ENCODE measurements around the gene TAF1. TPM values are rescaled to one million over a fixed set of nuclear protein-coding genes. Genes with fewer than 3 reads are reported as not detected.
A peak's percentile ranks its signal among the peaks of the same experiment; 100 is the strongest.

TAF1 gene
- total RNA-seq, 1 donor from 2014 or later, result 59.0 TPM

GRCh38 chrX:71454222-71454621 is 88.1 kb downstream of the TAF1 start:
- Histone ChIP-seq H3K4me3 (ENCODE audit: low read length in 3 of 3) (no peak overlapping the region), H3K4me1 (ENCODE audit: control insufficient read depth in 3 of 3, insufficient read depth in 3 of 3, low read length in 3 of 3) (no peaks in the 10 kb centered on the region), H3K27ac (ENCODE audit: low read depth, low read length) (no peak overlapping the region), H3K36me3 (ENCODE audit: control insufficient read depth in 3 of 3, insufficient read depth in 3 of 3, low read length in 3 of 3) (peaks cover 25 to 34% (median 31%) of the 10 kb centered on the region in 3 donors), H3K9me3 (ENCODE audit: control insufficient read depth in 3 of 3, low read length in 3 of 3) (no peaks in the 10 kb centered on the region), H3K9ac (ENCODE audit: low read depth in 1 of 3, low read length in 3 of 3) (no peak overlapping the region), H3K27me3 (ENCODE audit: control insufficient read depth in 3 of 3, insufficient read depth in 3 of 3, low read length in 3 of 3) (no peaks in the 10 kb centered on the region)

- H3K27me3 ChIP-seq (ENCODE audit: control insufficient read depth in 3 of 3, insufficient read depth in 3 of 3, low read length in 3 of 3), result no peaks in the 10 kb centered on the region
- H3K9ac ChIP-seq (ENCODE audit: low read depth in 1 of 3, low read length in 3 of 3), result no peak overlapping the region
- H3K36me3 ChIP-seq (ENCODE audit: control insufficient read depth in 3 of 3, insufficient read depth in 3 of 3, low read length in 3 of 3), result peaks cover 46 to 67% (median 63%) of the 10 kb centered on the region in 3 donors
- no peaks in the 10 kb centered on the region for H3K9me3 ChIP-seq (ENCODE audit: control insufficient read depth in 3 of 3, low read length in 3 of 3)
- no peak overlapping the region for H3K4me3 ChIP-seq (ENCODE audit: low read length in 3 of 3)
- no peak overlapping the region for H3K27ac ChIP-seq (ENCODE audit: low read depth, low read length)
- no peaks in the 10 kb centered on the region for H3K4me1 ChIP-seq (ENCODE audit: control insufficient read depth in 3 of 3, insufficient read depth in 3 of 3, low read length in 3 of 3)
Observed at GRCh38 chrX:71458866-71459265, 92.7 kb downstream of the TAF1 start.

GRCh38 chrX:71464968-71465367 is 98.8 kb downstream of the TAF1 start:
- Histone ChIP-seq H3K27ac (ENCODE audit: low read depth, low read length) (no peak overlapping the region), H3K4me1 (ENCODE audit: control insufficient read depth in 3 of 3, insufficient read depth in 3 of 3, low read length in 3 of 3) (no peaks in the 10 kb centered on the region), H3K9me3 (ENCODE audit: control insufficient read depth in 3 of 3, low read length in 3 of 3) (no peaks in the 10 kb centered on the region), H3K27me3 (ENCODE audit: control insufficient read depth in 3 of 3, insufficient read depth in 3 of 3, low read length in 3 of 3) (no peaks in the 10 kb centered on the region), H3K36me3 (ENCODE audit: control insufficient read depth in 3 of 3, insufficient read depth in 3 of 3, low read length in 3 of 3) (peaks cover 15 to 40% (median 28%) of the 10 kb centered on the region in 3 donors), H3K9ac (ENCODE audit: low read depth in 1 of 3, low read length in 3 of 3) (no peak overlapping the region), H3K4me3 (ENCODE audit: low read length in 3 of 3) (no peak overlapping the region)

GRCh38 chrX:71466979-71467523 is 100.9 kb downstream of the TAF1 start:
- Histone ChIP-seq H3K4me3 (ENCODE audit: low read length in 3 of 3) (no peak overlapping the region), H3K27me3 (ENCODE audit: control insufficient read depth in 3 of 3, insufficient read depth in 3 of 3, low read length in 3 of 3) (no peaks in the 10 kb centered on the region), H3K9me3 (ENCODE audit: control insufficient read depth in 3 of 3, low read length in 3 of 3) (no peaks in the 10 kb centered on the region), H3K4me1 (ENCODE audit: control insufficient read depth in 3 of 3, insufficient read depth in 3 of 3, low read length in 3 of 3) (no peaks in the 10 kb centered on the region), H3K9ac (ENCODE audit: low read depth in 1 of 3, low read length in 3 of 3) (no peak overlapping the region), H3K27ac (ENCODE audit: low read depth, low read length) (no peak overlapping the region), H3K36me3 (ENCODE audit: control insufficient read depth in 3 of 3, insufficient read depth in 3 of 3, low read length in 3 of 3) (peaks cover 6 to 21% (median 10%) of the 10 kb centered on the region in 3 donors)

GRCh38 chrX:71475785-71476540 is 109.8 kb downstream of the TAF1 start:
- no peak overlapping the region for H3K9ac ChIP-seq (ENCODE audit: low read depth in 1 of 3, low read length in 3 of 3)
- no peaks in the 10 kb centered on the region for H3K36me3 ChIP-seq (ENCODE audit: control insufficient read depth in 3 of 3, insufficient read depth in 3 of 3, low read length in 3 of 3)
- H3K4me1 ChIP-seq (ENCODE audit: control insufficient read depth in 3 of 3, insufficient read depth in 3 of 3, low read length in 3 of 3), result no peaks in the 10 kb centered on the region
- H3K27me3 ChIP-seq (ENCODE audit: control insufficient read depth in 3 of 3, insufficient read depth in 3 of 3, low read length in 3 of 3), result no peaks in the 10 kb centered on the region
- H3K27ac ChIP-seq (ENCODE audit: low read depth, low read length), result no peak overlapping the region
- peaks cover 0 to 3% (median 0%) of the 10 kb centered on the region in 3 donors for H3K9me3 ChIP-seq (ENCODE audit: control insufficient read depth in 3 of 3, low read length in 3 of 3)
- no peak overlapping the region for H3K4me3 ChIP-seq (ENCODE audit: low read length in 3 of 3)

GRCh38 chrX:71482228-71482958 is 116.2 kb downstream of the TAF1 start:
- no peaks in the 10 kb centered on the region for H3K36me3 ChIP-seq (ENCODE audit: control insufficient read depth in 3 of 3, insufficient read depth in 3 of 3, low read length in 3 of 3)
- no peak overlapping the region for H3K4me3 ChIP-seq (ENCODE audit: low read length in 3 of 3)
- no peak overlapping the region for H3K9ac ChIP-seq (ENCODE audit: low read depth in 1 of 3, low read length in 3 of 3)
- H3K27me3 ChIP-seq (ENCODE audit: control insufficient read depth in 3 of 3, insufficient read depth in 3 of 3, low read length in 3 of 3), result no peaks in the 10 kb centered on the region
- no peaks in the 10 kb centered on the region for H3K4me1 ChIP-seq (ENCODE audit: control insufficient read depth in 3 of 3, insufficient read depth in 3 of 3, low read length in 3 of 3)
- H3K9me3 ChIP-seq (ENCODE audit: control insufficient read depth in 3 of 3, low read length in 3 of 3), result no peaks in the 10 kb centered on the region
- no peak overlapping the region for H3K27ac ChIP-seq (ENCODE audit: low read depth, low read length)

GRCh38 chrX:71487814-71488213 is 121.7 kb downstream of the TAF1 start:
- Histone ChIP-seq H3K27me3 (ENCODE audit: control insufficient read depth in 3 of 3, insufficient read depth in 3 of 3, low read length in 3 of 3) (no peaks in the 10 kb centered on the region), H3K9me3 (ENCODE audit: control insufficient read depth in 3 of 3, low read length in 3 of 3) (no peaks in the 10 kb centered on the region), H3K9ac (ENCODE audit: low read depth in 1 of 3, low read length in 3 of 3) (no peak overlapping the region), H3K27ac (ENCODE audit: low read depth, low read length) (no peak overlapping the region), H3K4me3 (ENCODE audit: low read length in 3 of 3) (no peak overlapping the region), H3K36me3 (ENCODE audit: control insufficient read depth in 3 of 3, insufficient read depth in 3 of 3, low read length in 3 of 3) (no peaks in the 10 kb centered on the region), H3K4me1 (ENCODE audit: control insufficient read depth in 3 of 3, insufficient read depth in 3 of 3, low read length in 3 of 3) (no peaks in the 10 kb centered on the region)

- H3K36me3 ChIP-seq (ENCODE audit: control insufficient read depth in 3 of 3, insufficient read depth in 3 of 3, low read length in 3 of 3), result no peaks in the 10 kb centered on the region
- H3K27ac ChIP-seq (ENCODE audit: low read depth, low read length), result no peak overlapping the region
- no peaks in the 10 kb centered on the region for H3K9me3 ChIP-seq (ENCODE audit: control insufficient read depth in 3 of 3, low read length in 3 of 3)
- H3K9ac ChIP-seq (ENCODE audit: low read depth in 1 of 3, low read length in 3 of 3), result no peak overlapping the region
- no peaks in the 10 kb centered on the region for H3K27me3 ChIP-seq (ENCODE audit: control insufficient read depth in 3 of 3, insufficient read depth in 3 of 3, low read length in 3 of 3)
- H3K4me3 ChIP-seq (ENCODE audit: low read length in 3 of 3), result no peak overlapping the region
- no peaks in the 10 kb centered on the region for H3K4me1 ChIP-seq (ENCODE audit: control insufficient read depth in 3 of 3, insufficient read depth in 3 of 3, low read length in 3 of 3)
Observed at GRCh38 chrX:71489540-71489939, 123.4 kb downstream of the TAF1 start.

GRCh38 chrX:71492231-71493065 is 126.3 kb downstream of the TAF1 start:
- H3K9me3 ChIP-seq (ENCODE audit: control insufficient read depth in 3 of 3, low read length in 3 of 3), result no peaks in the 10 kb centered on the region
- H3K9ac ChIP-seq (ENCODE audit: low read depth in 1 of 3, low read length in 3 of 3), result peak overlapping the region; percentile 33 to 77 (median 50)
- no peak overlapping the region for H3K27ac ChIP-seq (ENCODE audit: low read depth, low read length)
- H3K27me3 ChIP-seq (ENCODE audit: control insufficient read depth in 3 of 3, insufficient read depth in 3 of 3, low read length in 3 of 3), result no peaks in the 10 kb centered on the region
- no peaks in the 10 kb centered on the region for H3K36me3 ChIP-seq (ENCODE audit: control insufficient read depth in 3 of 3, insufficient read depth in 3 of 3, low read length in 3 of 3)
- peak overlapping the region; percentile 63 to 80 (median 78) for H3K4me3 ChIP-seq (ENCODE audit: low read length in 3 of 3)
- no peaks in the 10 kb centered on the region for H3K4me1 ChIP-seq (ENCODE audit: control insufficient read depth in 3 of 3, insufficient read depth in 3 of 3, low read length in 3 of 3)

All from skeletal muscle tissue (tissue), 4 donors.